Esophagus (tissue), 2 donors: Measurements from ENCODE around the gene ARSA. TPM values are rescaled to one million over a fixed set of nuclear protein-coding genes. Genes with fewer than 3 reads are reported as not detected.
"Not testable (repeated sequence)": the region's sequence is repeated elsewhere in the genome, so short reads cannot be mapped to it uniquely, and the experiment has no call there.

Experiments used
- H3K27ac ChIP-seq, 2 donors: one replicate each; pipeline ENCODE4 v1.5.1; 2013; ENCODE audit warnings: low read depth in 2 of 2, mild to moderate bottlenecking in 2 of 2, inconsistent platforms in 1 of 2, low read length in 1 of 2, moderate library complexity in 1 of 2
- H3K27me3 ChIP-seq, 2 donors: one replicate each; pipeline ENCODE4 v1.6.1; 2013; ENCODE audit warnings: low read length in 2 of 2, control low read depth in 1 of 2, mild to moderate bottlenecking in 1 of 2; ENCODE audit not compliant: insufficient read depth in 2 of 2, control insufficient read depth in 1 of 2
- H3K36me3 ChIP-seq, 2 donors: one replicate each; pipeline ENCODE4 v1.6.1; 2013; ENCODE audit warnings: low read length in 1 of 2; ENCODE audit not compliant: control insufficient read depth in 2 of 2, insufficient read depth in 2 of 2
- H3K4me1 ChIP-seq, 2 donors: one replicate each; pipeline ENCODE4 v1.6.1; 2013; ENCODE audit warnings: low read length in 1 of 2; ENCODE audit not compliant: control insufficient read depth in 2 of 2, insufficient read depth in 2 of 2
- H3K4me3 ChIP-seq, 2 donors: one replicate each; pipeline ENCODE4 v1.5.1; 2013; ENCODE audit warnings: low read length in 2 of 2, mild to moderate bottlenecking in 2 of 2, low read depth in 1 of 2, moderate library complexity in 1 of 2
- H3K9me3 ChIP-seq, 2 donors: one replicate each; pipeline ENCODE4 v1.6.1; 2013; ENCODE audit warnings: mild to moderate bottlenecking in 2 of 2, low read depth in 1 of 2, low read length in 1 of 2, moderate library complexity in 1 of 2; ENCODE audit not compliant: control insufficient read depth in 2 of 2, insufficient read depth in 1 of 2
- WGBS, 2 donors: extraction: QIAGEN DNeasy Blood & Tissue Kit; methylation state at CpG; one replicate each; pipeline ENCODE4 v1.1.7; 2013; 5-methylcytosine and 5-hydroxymethylcytosine counted together
- polyA plus RNA-seq, 2 donors: library from polyadenylated mRNA; stranded (reverse); fragments of 200-250 nt; gene quantifications; one replicate each; pipeline ENCODE4 v1.2.3, GENCODE V29; 2013
- donor health status: healthy with polysubstance abuse.
- donor health status: Bipolar disorder and iron deficiency.

The ARSA gene
- polyA plus RNA-seq, 2 donors: 25.8 to 52.1 TPM

GRCh38 chr22:50625131-50625567, 2.8 kb downstream of the ARSA start:
- no peak overlapping the region for H3K4me3 ChIP-seq

DNA sequence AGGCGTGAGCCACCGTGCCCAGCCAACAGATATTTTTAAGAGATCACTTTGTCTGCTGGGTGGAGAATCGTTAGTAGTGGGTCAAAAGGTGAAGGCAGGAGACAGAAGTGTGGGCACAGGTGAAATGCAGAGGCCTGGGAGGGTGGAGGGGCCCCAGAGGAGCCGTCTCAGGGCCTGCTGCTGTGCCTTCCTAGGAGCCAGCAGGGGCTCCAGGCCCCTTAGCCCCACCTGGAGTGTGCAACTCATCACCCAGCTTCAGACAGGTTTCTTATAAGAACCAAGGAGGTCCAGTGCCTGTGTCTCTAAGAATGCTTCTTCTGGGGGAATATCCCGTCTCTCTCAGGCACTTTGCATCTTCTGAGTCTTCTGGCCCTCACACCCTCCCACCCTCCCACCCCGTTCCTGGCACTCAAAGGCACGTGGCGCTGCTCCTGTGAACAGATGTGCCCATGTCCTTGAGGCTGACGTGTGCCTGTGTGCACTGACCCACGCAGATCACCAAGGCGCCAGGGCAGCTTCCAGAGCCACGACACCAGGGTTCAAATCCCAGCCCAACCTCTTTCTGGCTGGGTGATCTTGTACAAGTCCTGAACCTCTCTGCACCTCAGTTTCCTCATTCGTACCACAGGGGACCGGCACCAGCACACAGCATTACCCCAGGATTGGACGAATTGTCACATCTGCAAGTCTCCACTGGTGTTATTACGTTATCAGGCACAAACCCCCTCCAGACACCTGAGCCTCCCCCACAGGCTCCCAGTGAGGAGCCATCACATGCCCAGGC, 3.4 kb downstream of the ARSA start:
- 74 to 78% methylated on average over 16 of the region's 16 CpGs for WGBS, 2 donors
- Histone ChIP-seq H3K36me3 (peaks cover 0 to 14% of the 10 kb centered on the region in 2 donors), H3K4me3 (no peak overlapping the region), H3K27me3 (no peaks in the 10 kb centered on the region), H3K27ac (no peak overlapping the region), H3K9me3 (no peaks in the 10 kb centered on the region), H3K4me1 (peaks cover 0 to 31% of the 10 kb centered on the region in 2 donors)

More at GRCh38 chr22:50625131-50625567, 2.8 kb downstream of the ARSA start:
- Histone ChIP-seq H3K4me1 (peaks cover 0 to 31% of the 10 kb centered on the region in 2 donors), H3K36me3 (peaks cover 0 to 14% of the 10 kb centered on the region in 2 donors), H3K9me3 (no peaks in the 10 kb centered on the region), H3K27me3 (no peaks in the 10 kb centered on the region), H3K27ac (no peak overlapping the region)
- 77 to 79% methylated on average over 14 of the region's 14 CpGs for WGBS, 2 donors

GRCh38 chr22:50622723-50623327, 5.1 kb downstream of the ARSA start:
- H3K27ac ChIP-seq: peak overlapping the region; percentile 91 to 96
- H3K4me3 ChIP-seq: no peak overlapping the region
- no peaks in the 10 kb centered on the region for H3K27me3 ChIP-seq
- no peaks in the 10 kb centered on the region for H3K9me3 ChIP-seq
- peaks cover 0 to 23% of the 10 kb centered on the region in 2 donors for H3K4me1 ChIP-seq
- peaks cover 0 to 14% of the 10 kb centered on the region in 2 donors for H3K36me3 ChIP-seq
- 42 to 46% methylated on average over 16 of the region's 16 CpGs for WGBS, 2 donors

DNA sequence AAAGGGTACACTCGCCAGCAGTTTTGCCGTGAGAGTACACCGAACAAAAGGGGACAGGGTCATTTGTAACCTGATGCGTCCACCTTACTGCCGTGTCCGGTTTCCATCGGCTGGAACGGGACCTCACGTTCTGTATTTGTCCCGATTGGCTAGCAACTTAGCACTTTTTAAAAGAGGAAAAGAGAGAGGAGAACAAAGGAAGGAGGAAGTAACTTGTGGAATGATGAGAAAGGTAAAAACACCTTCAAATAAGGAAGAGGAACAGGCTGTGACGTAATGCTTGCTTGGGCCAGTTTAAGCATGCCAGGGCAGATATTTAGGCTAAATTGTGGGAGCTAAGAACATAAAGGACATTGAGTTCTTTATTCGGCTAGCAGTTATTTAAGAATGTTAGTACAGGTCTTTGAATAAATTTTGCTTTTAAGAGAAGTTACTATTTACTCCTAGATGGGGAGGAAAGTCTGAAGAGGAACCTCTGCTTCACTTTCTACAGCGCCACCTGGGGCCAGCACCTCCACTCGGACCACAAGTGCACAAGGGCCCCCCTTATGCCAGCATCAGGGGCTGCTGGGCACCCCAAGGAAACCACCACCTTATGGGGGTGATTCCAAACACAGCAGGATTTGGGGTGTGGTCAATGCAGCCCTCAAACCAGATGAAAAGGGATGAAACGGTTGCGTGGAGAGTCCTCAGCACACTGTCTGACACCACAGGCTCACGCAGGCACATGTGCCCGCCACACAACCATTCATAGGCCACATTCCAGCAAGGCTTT, 5.8 kb downstream of the ARSA start:
- Histone ChIP-seq H3K4me3 (peak overlapping the region; percentile 5 to 38), H3K36me3 (peaks cover 0 to 14% of the 10 kb centered on the region in 2 donors), H3K9me3 (no peaks in the 10 kb centered on the region), H3K27me3 (no peaks in the 10 kb centered on the region), H3K27ac (peak overlapping the region; percentile 91 to 96), H3K4me1 (peaks cover 0 to 23% of the 10 kb centered on the region in 2 donors)
- WGBS, 2 donors: 13 to 15% methylated on average over 18 of the region's 18 CpGs

GRCh38 chr22:50621356-50621880, 6.5 kb downstream of the ARSA start:
- Histone ChIP-seq H3K27me3 (no peaks in the 10 kb centered on the region), H3K36me3 (peaks cover 0 to 14% of the 10 kb centered on the region in 2 donors), H3K4me3 (peak overlapping the region in 1 of 2 donors; percentile 38), H3K27ac (peak overlapping the region; percentile 91 to 94), H3K4me1 (peaks cover 0 to 18% of the 10 kb centered on the region in 2 donors), H3K9me3 (no peaks in the 10 kb centered on the region)
- WGBS, 2 donors: 13 to 20% methylated on average over 10 of the region's 10 CpGs

DNA sequence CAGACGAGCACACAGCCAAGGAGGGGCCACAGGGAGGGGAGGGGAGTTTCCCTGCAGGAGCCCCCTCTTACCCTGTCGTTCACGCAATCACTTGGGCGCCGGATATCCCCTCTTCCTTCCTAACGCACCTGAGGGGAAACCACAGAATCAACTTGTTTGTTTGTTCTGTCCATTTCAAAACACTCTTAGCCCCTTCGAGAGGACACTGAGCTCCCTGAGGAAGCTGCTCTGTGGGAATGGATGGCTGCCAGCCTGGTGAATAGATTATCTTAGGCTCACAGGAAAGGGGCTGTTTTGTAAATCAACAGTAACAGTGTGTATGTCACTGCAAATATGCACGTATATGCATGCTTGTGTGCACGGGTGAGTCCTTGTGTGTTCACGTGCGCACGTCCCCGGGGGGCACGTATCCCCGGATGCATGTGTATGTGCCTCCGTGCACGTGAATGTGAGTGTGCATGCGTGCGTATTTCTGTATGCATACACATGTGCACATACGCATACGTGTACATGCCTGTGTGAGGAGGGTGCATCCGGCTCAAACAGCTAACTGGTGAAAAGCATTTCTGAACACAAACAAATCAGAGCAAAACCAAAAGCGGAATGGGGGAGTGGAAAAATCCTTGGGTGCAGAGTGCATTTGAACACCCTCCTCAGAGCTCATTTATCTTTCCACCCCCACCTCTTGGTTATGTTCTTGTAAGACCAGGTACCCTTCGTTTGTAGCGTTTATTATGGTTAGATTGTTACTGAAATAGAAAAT, 7.2 kb downstream of the ARSA start:
- Histone ChIP-seq H3K4me3 (peak overlapping the region in 1 of 2 donors; percentile 12), H3K27ac (no peak overlapping the region), H3K9me3 (no peaks in the 10 kb centered on the region), H3K36me3 (peaks cover 0 to 11% of the 10 kb centered on the region in 2 donors), H3K4me1 (peaks cover 0 to 14% of the 10 kb centered on the region in 2 donors), H3K27me3 (no peaks in the 10 kb centered on the region)
- 8 to 10% methylated on average over 25 of the region's 25 CpGs for WGBS, 2 donors

GRCh38 chr22:50614296-50614695, 13.7 kb downstream of the ARSA start:
- not testable (repeated sequence) for H3K27ac ChIP-seq, H3K36me3 ChIP-seq, H3K4me3 ChIP-seq, H3K27me3 ChIP-seq, H3K4me1 ChIP-seq, H3K9me3 ChIP-seq
- 80 to 89% methylated on average over 3 of the region's 3 CpGs for WGBS, 2 donors

DNA sequence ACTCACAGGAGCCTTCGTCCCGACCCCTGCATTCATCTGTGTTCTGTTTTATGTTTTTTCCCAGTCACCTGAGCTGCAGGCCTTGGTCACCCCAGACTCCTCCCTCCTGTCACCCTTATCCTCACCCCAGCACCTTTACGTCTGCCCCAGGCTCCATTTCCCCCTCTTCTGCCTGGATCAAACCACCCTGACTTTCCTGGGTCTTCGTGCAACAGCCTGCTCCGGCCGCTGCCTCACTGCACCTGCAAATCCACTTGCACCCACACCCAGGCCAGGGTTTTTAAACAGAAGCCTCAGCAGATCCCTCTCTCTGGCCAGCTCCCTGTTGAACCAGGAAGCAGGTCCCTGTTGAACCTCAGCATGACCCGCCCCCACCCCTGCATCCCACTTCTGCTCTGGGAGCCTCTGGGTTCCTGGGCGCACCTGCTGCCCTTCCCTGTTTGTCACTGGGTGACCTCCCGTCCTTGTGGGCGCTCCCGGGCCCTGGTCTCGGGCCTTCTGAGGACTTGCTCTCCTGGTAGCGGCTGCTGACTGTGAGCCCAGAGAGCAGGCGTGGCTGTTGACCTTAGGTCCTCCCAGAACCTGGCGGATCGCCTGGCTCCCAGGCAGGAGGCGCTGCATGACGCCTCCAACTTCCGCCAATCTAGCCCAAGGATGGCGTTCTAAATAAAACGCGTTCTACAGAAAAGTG, 14.5 kb downstream of the ARSA start:
- Histone ChIP-seq H3K27me3 (no peaks in the 10 kb centered on the region), H3K36me3 (no peaks in the 10 kb centered on the region), H3K9me3 (no peaks in the 10 kb centered on the region), H3K27ac (peak overlapping the region; percentile 61 to 77), H3K4me1 (peaks cover 0 to 9% of the 10 kb centered on the region in 2 donors), H3K4me3 (no peak overlapping the region)
- WGBS, 2 donors: 51 to 60% methylated on average over 22 of the region's 22 CpGs
